Heart right ventricle (tissue), 16 donors: Measurements from ENCODE around the gene ERCC6L2. TPM values are rescaled to one million over a fixed set of nuclear protein-coding genes. Genes with fewer than 3 reads are reported as not detected.

Source experiments
- ATAC-seq, 8 donors: fragments of 200-7000 bp; cut with Tn5 transposase; one replicate each; pipeline ENCODE4 v1.9.1; 2020; ENCODE audit warnings: mild to moderate bottlenecking in 8 of 8, moderate library complexity in 8 of 8, moderate number of reproducible peaks in 1 of 8
- DNase-seq, 2 donors: peaks; one replicate each; pipeline ENCODE4 v3.0.0-alpha.2; 2020
- H3K27ac ChIP-seq, 10 donors: fragments of 200-600 bp; sonication (generic) in 2 of 10; one replicate each; pipeline versions ENCODE4 v1.5.0 to v1.8.0; 2020 to 2022; ENCODE audit warnings: mild to moderate bottlenecking in 3 of 10
- H3K27me3 ChIP-seq, 7 donors: fragments of 200-600 bp; one replicate each; pipeline ENCODE4 v1.8.0; 2021 to 2022; ENCODE audit warnings: mild to moderate bottlenecking in 2 of 7
- H3K36me3 ChIP-seq, 9 donors: fragments of 200-600 bp; sonication (generic) in 1 of 9; one replicate each; pipeline versions ENCODE4 v1.5.0 to v1.8.0; 2020 to 2022; ENCODE audit warnings: mild to moderate bottlenecking in 2 of 9
- H3K4me1 ChIP-seq, 9 donors: fragments of 200-600 bp; sonication (generic) in 1 of 9; one replicate each; pipeline versions ENCODE4 v1.5.0 to v1.8.0; 2020 to 2022; ENCODE audit warnings: mild to moderate bottlenecking in 4 of 9
- H3K4me3 ChIP-seq, 10 donors: fragments of 200-600 bp; sonication (generic) in 2 of 10; one replicate each; pipeline versions ENCODE4 v1.5.0 to v1.8.0; 2020 to 2022; ENCODE audit warnings: mild to moderate bottlenecking in 7 of 10, moderate library complexity in 2 of 10
- H3K9me3 ChIP-seq, 11 donors: fragments of 200-600 bp in 10 of 11; sonication (generic) in 2 of 11; one replicate each; pipeline versions ENCODE4 v1.5.0 to v1.8.0; 2013 to 2022; ENCODE audit warnings: mild to moderate bottlenecking in 2 of 11, control low read depth in 1 of 11, moderate library complexity in 1 of 11
- WGBS, 2 donors: extraction: QIAGEN DNeasy Blood & Tissue Kit; methylation state at CpG; one replicate each; pipeline ENCODE4 v1.1.7; 2013; ENCODE audit warnings: inconsistent platforms in 1 of 2; 5-methylcytosine and 5-hydroxymethylcytosine counted together
- intact Hi-C, 10 donors: fragments of 100-400 bp; cut with DNase I; formaldehyde crosslinking; loops; one replicate each; pipeline versions ENCODE4 v1.11.1 to v1.14.2; 2022
- polyA plus RNA-seq, 2 donors: library from polyadenylated mRNA; stranded (reverse); fragments of 200-250 nt; gene quantifications; one replicate each; pipeline ENCODE4 v1.2.3, GENCODE V29; 2013
- total RNA-seq, 10 donors: library from RNA; stranded (reverse); fragmentation: NEBNext Ultra II Directional in 3 of 10; extraction: Animal tissue kit (Norgen Biotek cat#: 25700) in 3 of 10; gene quantifications; one replicate each; pipeline versions ENCODE4 v1.2.1 to v1.2.4, GENCODE V29; 2021 to 2023
- TF ChIP-seq, protein P1 (sequence below), 9 donors: fragments of 200-600 bp; sonication (generic) in 2 of 9; IDR thresholded peaks; one replicate each; pipeline versions ENCODE4 v1.5.0 to v1.8.0; 2021 to 2022; ENCODE audit warnings: antibody characterized with exemption in 9 of 9, mild to moderate bottlenecking in 5 of 9, moderate library complexity in 1 of 9
- donor health status: Arrhythmogenic right ventricular cardiomyopathy.
- donor health status: ischemic (EF 13 %, LVEDD 7.1; RV severe dilation, severe dysfunction).
- donor health status: healthy with polysubstance abuse.
- donor health status: DM: no; HTN: yes; CAD: no.
- donor health status: DM: no; HTN: no; CAD: no.
- donor health status: ischemic (EF 25% LVEDD 6.9; RV normal size, moderate dysfunction).
- donor health status: ischemic (EF 25% LVEDD 5.7; RV mildly dilated, moderate dysfunction).
- donor health status: healthy.
- donor health status: DM: yes; HTN: yes; CAD: no.
- donor health status: Ischemic cardiomyopathy.
- donor health status: ischemic (EF 35%, LVEDD 5.7; RV mildly dilated, moderate dysfunction).
- donor health status: nonischemic (EF 11% LVEDD 7.7; RV severe dilation, severe dysfunction).
- donor health status: DM: yes; HTN: yes; CAD: no.
- donor health status: PGD.
- donor health status: ischemic (EF 29% LVEDD 5.4; RV normal size, mild dysfunction).
- donor health status: nonischemic (EF 23%, LVEDD 6.1; RV moderate dilation, normal function).

The ERCC6L2 gene
- total and polyA plus RNA-seq, 12 donors = 4.6 to 37.5 (median 26.4) TPM

DNA sequence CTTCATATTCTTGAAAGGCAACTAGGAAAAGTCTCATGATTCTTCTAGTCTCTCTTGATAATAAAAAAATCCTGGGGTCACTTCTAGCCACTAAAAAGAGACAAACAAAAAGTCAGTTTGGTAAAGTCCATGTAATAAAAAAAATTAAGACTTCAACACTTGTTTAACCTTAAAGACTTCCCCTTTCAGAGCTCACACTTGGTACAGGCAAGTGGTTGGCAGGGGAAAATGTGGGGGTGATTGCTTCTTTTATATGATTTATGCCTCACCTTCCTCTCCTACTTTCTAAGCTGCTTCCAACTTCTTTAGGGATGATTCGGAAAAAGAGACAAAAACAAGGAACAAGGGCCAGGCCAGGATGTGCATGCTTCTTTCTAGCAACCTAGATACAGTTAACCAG is 5.1 kb upstream of the ERCC6L2 start:
- Histone ChIP-seq H3K27ac (no peak overlapping the region), H3K36me3 (peaks cover 0 to 36% (median 0%) of the 10 kb centered on the region in 9 donors), H3K4me3 (no peak overlapping the region), H3K9me3 (peaks cover 0 to 16% (median 4%) of the 10 kb centered on the region in 11 donors), H3K4me1 (peaks cover 0 to 15% (median 11%) of the 10 kb centered on the region in 9 donors), H3K27me3 (no peaks in the 10 kb centered on the region)
- TF ChIP-seq, protein P1, sequence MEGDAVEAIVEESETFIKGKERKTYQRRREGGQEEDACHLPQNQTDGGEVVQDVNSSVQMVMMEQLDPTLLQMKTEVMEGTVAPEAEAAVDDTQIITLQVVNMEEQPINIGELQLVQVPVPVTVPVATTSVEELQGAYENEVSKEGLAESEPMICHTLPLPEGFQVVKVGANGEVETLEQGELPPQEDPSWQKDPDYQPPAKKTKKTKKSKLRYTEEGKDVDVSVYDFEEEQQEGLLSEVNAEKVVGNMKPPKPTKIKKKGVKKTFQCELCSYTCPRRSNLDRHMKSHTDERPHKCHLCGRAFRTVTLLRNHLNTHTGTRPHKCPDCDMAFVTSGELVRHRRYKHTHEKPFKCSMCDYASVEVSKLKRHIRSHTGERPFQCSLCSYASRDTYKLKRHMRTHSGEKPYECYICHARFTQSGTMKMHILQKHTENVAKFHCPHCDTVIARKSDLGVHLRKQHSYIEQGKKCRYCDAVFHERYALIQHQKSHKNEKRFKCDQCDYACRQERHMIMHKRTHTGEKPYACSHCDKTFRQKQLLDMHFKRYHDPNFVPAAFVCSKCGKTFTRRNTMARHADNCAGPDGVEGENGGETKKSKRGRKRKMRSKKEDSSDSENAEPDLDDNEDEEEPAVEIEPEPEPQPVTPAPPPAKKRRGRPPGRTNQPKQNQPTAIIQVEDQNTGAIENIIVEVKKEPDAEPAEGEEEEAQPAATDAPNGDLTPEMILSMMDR (IDR thresholded peaks at IDR 0.05) = no peak
- WGBS, 2 donors = 94 to 96% methylated on average over 1 of the region's 1 CpG
- intact Hi-C loops = loop anchor here in 3 of 10 donors (10.0 kb wide), 2 partner anchors 356 to 366 kb away; partner anchors contain the start of gene PTCH1 (in 2 of the 3)
- ATAC-seq = no peak
- DNase-seq = no peak

DNA sequence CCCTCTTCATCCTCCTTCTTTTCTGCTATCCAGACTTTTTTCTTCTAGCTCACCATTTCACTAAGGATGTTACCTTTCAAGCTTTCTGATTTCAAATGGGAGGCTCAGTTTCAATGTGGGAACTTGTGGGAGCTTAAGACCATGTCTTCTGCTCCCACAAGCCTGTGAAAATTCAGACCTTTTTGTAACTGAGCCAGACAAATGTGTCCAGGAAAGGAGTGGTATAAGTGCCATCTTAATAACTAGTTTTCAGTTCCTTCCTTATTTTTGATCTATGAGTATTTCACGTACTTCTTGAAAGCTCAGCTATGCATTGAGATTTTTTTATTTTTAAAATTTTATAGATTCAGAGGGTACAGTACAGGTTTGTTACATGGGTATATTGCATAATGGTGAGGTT is 4.6 kb upstream of the ERCC6L2 start:
- H3K9me3 ChIP-seq = peaks cover 0 to 16% (median 4%) of the 10 kb centered on the region in 11 donors
- no peak for ATAC-seq
- no peak for DNase-seq
- intact Hi-C loops = loop anchor here in 3 of 10 donors (10.0 kb wide), 2 partner anchors 356 to 366 kb away; partner anchors contain the start of gene PTCH1 (in 2 of the 3)
- H3K27me3 ChIP-seq = no peaks in the 10 kb centered on the region
- H3K27ac ChIP-seq = no peak overlapping the region
- H3K4me3 ChIP-seq = no peak overlapping the region
- WGBS, 2 donors = 91 to 93% methylated on average over 1 of the region's 1 CpG
- TF ChIP-seq, protein P1 (IDR thresholded peaks at IDR 0.05) = no peak
- peaks cover 0 to 36% (median 0%) of the 10 kb centered on the region in 9 donors for H3K36me3 ChIP-seq
- peaks cover 0 to 15% (median 11%) of the 10 kb centered on the region in 9 donors for H3K4me1 ChIP-seq

DNA sequence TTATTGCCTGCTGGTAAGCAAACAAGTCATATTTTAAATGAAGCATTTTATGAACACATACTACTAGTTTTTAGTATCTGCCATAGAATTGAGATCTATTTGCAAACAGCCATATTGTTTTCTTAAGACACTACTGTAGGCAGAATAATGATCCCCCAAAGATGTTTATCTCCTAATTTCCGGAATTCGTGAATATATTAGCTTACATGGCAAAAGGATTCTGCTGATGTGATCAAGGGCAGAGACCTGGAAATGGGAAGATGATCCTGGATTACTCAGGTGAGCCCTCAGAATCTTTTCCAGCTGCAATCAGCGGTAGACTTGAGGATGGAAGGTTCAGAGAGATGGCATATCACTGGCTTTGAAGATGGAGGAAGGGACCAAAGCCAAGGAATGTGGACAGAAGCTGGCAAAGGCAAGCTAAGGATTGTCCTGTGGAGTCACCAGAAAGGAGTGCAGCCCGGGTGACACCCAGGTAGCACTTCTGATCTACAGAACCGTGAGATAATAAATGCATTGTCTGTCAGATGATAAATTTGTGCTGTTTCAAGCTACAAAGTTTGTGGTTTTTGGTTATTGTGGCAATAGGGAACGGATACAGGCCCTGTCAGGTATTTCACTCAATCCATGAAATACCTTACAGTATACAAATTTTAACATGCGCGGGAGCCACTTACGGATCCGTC is 1.0 kb upstream of the ERCC6L2 start:
- TF ChIP-seq, protein P1 (IDR thresholded peaks at IDR 0.05) = no peak
- peak overlapping the region in 1 of 10 donors; percentile 93 for H3K4me3 ChIP-seq
- no peaks in the 10 kb centered on the region for H3K27me3 ChIP-seq
- H3K4me1 ChIP-seq = peaks cover 0 to 19% (median 13%) of the 10 kb centered on the region in 9 donors
- H3K36me3 ChIP-seq = peaks cover 0 to 33% (median 0%) of the 10 kb centered on the region in 9 donors
- no peak for DNase-seq
- intact Hi-C loops = loop anchor here in 3 of 10 donors (10.0 kb wide), 2 partner anchors 360 to 370 kb away; partner anchors contain the start of gene PTCH1 (in 2 of the 3)
- no peaks in the 10 kb centered on the region for H3K9me3 ChIP-seq
- no peak for ATAC-seq
- WGBS, 2 donors = 19 to 26% methylated on average over 10 of the region's 10 CpGs
- H3K27ac ChIP-seq = peak overlapping the region in 5 of 10 donors; percentile 99 to 100 (median 100)

DNA sequence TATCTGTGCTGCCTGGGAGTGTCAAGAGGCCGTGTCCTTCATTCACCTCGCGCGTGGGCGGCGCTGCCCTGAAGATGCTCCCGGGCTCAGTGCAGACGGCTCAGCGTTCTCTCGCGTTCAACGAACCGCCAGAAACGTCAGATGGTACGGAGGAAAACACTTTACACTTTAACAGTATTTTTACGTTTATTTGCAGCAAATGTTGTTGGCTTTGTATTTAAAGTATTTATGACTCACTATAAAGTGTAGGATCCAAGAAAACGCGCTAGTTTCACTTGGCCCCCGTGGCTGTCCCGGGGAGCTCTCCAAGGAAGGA is 544 bp upstream of the ERCC6L2 start:
- H3K4me1 ChIP-seq = peaks cover 0 to 24% (median 15%) of the 10 kb centered on the region in 9 donors
- WGBS, 2 donors = 0 to 1% methylated on average over 20 of the region's 20 CpGs

More for the DNA sequence above, 544 bp upstream of the ERCC6L2 start:
- TF ChIP-seq, protein P1 (IDR thresholded peaks at IDR 0.05) = no peak
- Histone ChIP-seq H3K4me3 (peak overlapping the region in 1 of 10 donors; percentile 93), H3K9me3 (no peaks in the 10 kb centered on the region), H3K36me3 (peaks cover 0 to 28% (median 0%) of the 10 kb centered on the region in 9 donors), H3K27me3 (no peaks in the 10 kb centered on the region), H3K27ac (peak overlapping the region in 5 of 10 donors; percentile 99 to 100 (median 100))
- intact Hi-C loops = loop anchor here in 6 of 10 donors (5.0 to 10.0 kb wide), 5 partner anchors 360 to 558 kb away; partner anchors contain the start of genes PTCH1 (in 2 of the 6) and FANCC (in 1 of the 6)
- peak; percentile 63 to 64 for DNase-seq
- ATAC-seq = peak; percentile 31 to 77 (median 64)
